Gastroesophageal sphincter (tissue), 4 donors: ENCODE data around the gene TNIP1. TPM values are rescaled to one million over a fixed set of nuclear protein-coding genes. Genes with fewer than 3 reads are reported as not detected.

Source experiments
- ATAC-seq: fragments of 150-250 bp; one replicate; pipeline ENCODE4 v1.9.1; 2016; ENCODE audit warnings: mild to moderate bottlenecking, moderate library complexity
- H3K27ac ChIP-seq, 4 donors: fragments of 200-600 bp; sonication (generic) in 3 of 4; 1 replicate in 3 of 4; 2 replicates in 1 of 4; pipeline ENCODE4 v1.5.1; 2016 to 2019
- H3K27me3 ChIP-seq: fragments of 200-600 bp; sonication (generic); one replicate; pipeline ENCODE4 v1.5.1; 2019
- H3K36me3 ChIP-seq, 2 donors: fragments of 200-600 bp; sonication (generic); one replicate each; pipeline ENCODE4 v1.5.1; 2019; ENCODE audit warnings: control low read depth in 1 of 2
- H3K4me1 ChIP-seq, 3 donors: fragments of 200-600 bp; sonication (generic); 1 replicate in 2 of 3; 2 replicates in 1 of 3; pipeline ENCODE4 v1.5.1; 2016 to 2019; ENCODE audit warnings: control low read depth in 2 of 3
- H3K4me3 ChIP-seq, 2 donors: fragments of 200-600 bp; sonication (generic); one replicate each; pipeline ENCODE4 v1.5.1; 2019; ENCODE audit warnings: mild to moderate bottlenecking in 1 of 2, moderate library complexity in 1 of 2
- H3K9me3 ChIP-seq, 3 donors: fragments of 200-600 bp; sonication (generic); one replicate each; pipeline ENCODE4 v1.5.1; 2017 to 2019; ENCODE audit warnings: control low read depth in 2 of 3
- CTCF ChIP-seq, 4 experiments: fragments of 200-600 bp in 2 of 4; fragments of 450-650 bp in 2 of 4; sonication (generic) in 1 of 4; IDR thresholded peaks; one replicate each; pipeline ENCODE4 v1.5.1; 2017 to 2019; ENCODE audit warnings: antibody characterized with exemption in 4 of 4, mild to moderate bottlenecking in 2 of 4, moderate library complexity in 2 of 4
- EP300 ChIP-seq: sonication (generic); formaldehyde crosslinking; IDR thresholded peaks from one replicate; pipeline ENCODE4 v1.6.1; 2017; ENCODE audit warnings: antibody characterized with exemption, mild to moderate bottlenecking
- POLR2A ChIP-seq, 2 donors: fragments of 450-650 bp; IDR thresholded peaks; one replicate each; pipeline ENCODE4 v1.6.1; 2017; ENCODE audit warnings: antibody characterized with exemption in 2 of 2, mild to moderate bottlenecking in 2 of 2, moderate library complexity in 1 of 2
- POLR2AphosphoS5 ChIP-seq: sonication (generic); formaldehyde crosslinking; IDR thresholded peaks from one replicate; pipeline ENCODE4 v1.6.1; 2017; ENCODE audit warnings: antibody characterized with exemption
- WGBS, 2 donors: methylation state at CpG; one replicate each; pipeline ENCODE4 v1.1.5; 2018; ENCODE audit warnings: low coverage in 1 of 2; 5-methylcytosine and 5-hydroxymethylcytosine counted together
- total RNA-seq, 4 donors: library from RNA; depleted of rRNA; stranded (reverse); fragments of >200 nt; gene quantifications; one replicate each; pipeline ENCODE4 v1.1.0, GENCODE V29; 2016

TNIP1 gene
- total RNA-seq, 4 donors from 2014 or later = 74.2 to 142 (median 97.9) TPM

DNA sequence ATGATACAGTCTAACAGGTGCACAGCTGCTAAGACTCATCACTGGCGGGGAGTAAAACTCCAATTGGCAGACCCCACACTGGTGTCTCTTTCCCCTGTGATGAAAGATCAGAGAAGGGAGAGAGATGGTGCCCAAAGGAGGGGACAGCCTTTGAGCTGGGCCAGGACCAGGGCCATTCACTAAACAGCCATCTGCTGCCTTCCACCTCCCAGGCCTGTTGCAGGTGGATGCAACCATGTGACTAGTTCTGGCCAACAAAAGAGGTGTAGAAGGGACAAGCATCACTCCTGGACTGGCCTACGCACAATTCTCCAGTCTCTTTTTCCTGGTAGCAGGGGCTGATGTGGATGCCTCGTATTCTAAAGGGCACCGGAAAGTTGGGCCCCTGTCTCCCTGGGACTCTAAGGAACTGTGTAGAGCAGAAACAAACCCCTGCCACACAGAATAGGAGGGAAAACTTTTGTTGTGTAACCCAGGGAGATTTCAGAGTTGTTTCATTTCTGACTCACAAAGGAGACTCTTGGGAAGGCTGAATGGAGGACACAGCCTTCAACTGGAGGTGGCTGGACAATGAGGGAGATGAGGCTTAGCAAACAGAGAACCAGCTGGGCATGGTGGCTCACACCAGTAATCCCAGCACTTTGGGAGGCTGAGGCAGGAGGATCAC lies 26.9 kb downstream of the TNIP1 start:
- TF ChIP-seq POLR2A (IDR thresholded peaks at IDR 0.05) = no peak
- no peak for TF ChIP-seq CTCF (IDR thresholded peaks at IDR 0.05)
- no peak for TF ChIP-seq EP300
- no peak for TF ChIP-seq POLR2AphosphoS5
- H3K4me1 ChIP-seq = peaks cover 0 to 22% (median 9%) of the 10 kb centered on the region in 3 donors
- H3K9me3 ChIP-seq = no peaks in the 10 kb centered on the region
- no peak for ATAC-seq
- 83% methylated on average over 1 of the region's 4 CpGs; no CpG with 5 or more reads in 1 of the 2 donors for WGBS, 2 donors
- H3K4me3 ChIP-seq = no peak overlapping the region
- no peak overlapping the region for H3K27ac ChIP-seq
- peaks cover 0 to 87% of the 10 kb centered on the region in 2 donors for H3K36me3 ChIP-seq
- no peaks in the 10 kb centered on the region for H3K27me3 ChIP-seq

- no peak overlapping the region for H3K27ac ChIP-seq
- peaks cover 0 to 87% of the 10 kb centered on the region in 2 donors for H3K36me3 ChIP-seq
- peaks cover 0 to 32% (median 9%) of the 10 kb centered on the region in 3 donors for H3K4me1 ChIP-seq
- no peak overlapping the region for H3K4me3 ChIP-seq
- TF ChIP-seq EP300 = no peak
- TF ChIP-seq POLR2A (IDR thresholded peaks at IDR 0.05) = no peak
- TF ChIP-seq POLR2AphosphoS5 = no peak
- TF ChIP-seq CTCF (IDR thresholded peaks at IDR 0.05) = no peak
- 50 to 83% methylated on average over 2 of the region's 3 CpGs for WGBS, 2 donors
- H3K27me3 ChIP-seq = no peaks in the 10 kb centered on the region
- no peaks in the 10 kb centered on the region for H3K9me3 ChIP-seq
- ATAC-seq = no peak
Measured at GRCh38 chr5:151052836-151053235, 28.0 kb downstream of the TNIP1 start.

- Histone ChIP-seq H3K36me3 (peaks cover 0 to 85% of the 10 kb centered on the region in 2 donors), H3K27me3 (no peaks in the 10 kb centered on the region), H3K4me3 (no peak overlapping the region), H3K27ac (peak overlapping the region in 3 of 4 donors; percentile 16 to 49 (median 42)), H3K9me3 (no peaks in the 10 kb centered on the region), H3K4me1 (peaks cover 0 to 40% (median 9%) of the 10 kb centered on the region in 3 donors)
- ATAC-seq = no peak
- WGBS, 2 donors = 49 to 58% methylated on average over 4 to 5 of the region's 10 CpGs
- TF ChIP-seq CTCF (IDR thresholded peaks at IDR 0.05) (no peak), POLR2AphosphoS5 (no peak), EP300 (no peak), POLR2A (IDR thresholded peaks at IDR 0.05) (no peak)
Measured at GRCh38 chr5:151051931-151052608, 28.8 kb downstream of the TNIP1 start.

GRCh38 chr5:151051066-151051930 lies 29.5 kb downstream of the TNIP1 start:
- WGBS, 2 donors = 63 to 67% methylated on average over 3 to 4 of the region's 6 CpGs
- Histone ChIP-seq H3K27me3 (no peaks in the 10 kb centered on the region), H3K9me3 (no peaks in the 10 kb centered on the region), H3K4me3 (no peak overlapping the region), H3K36me3 (peaks cover 0 to 85% of the 10 kb centered on the region in 2 donors), H3K4me1 (peaks cover 0 to 44% (median 9%) of the 10 kb centered on the region in 3 donors), H3K27ac (peak overlapping the region in 2 of 4 donors; percentile 15 to 49)
- ATAC-seq = peak; percentile 75
- no peak for TF ChIP-seq POLR2AphosphoS5
- peak in 3 of 4 experiments; percentile 89 to 95 (median 93) for TF ChIP-seq CTCF (IDR thresholded peaks at IDR 0.05)
